ENCODE measurements around the gene RNF144A. TPM values are rescaled to one million over a fixed set of nuclear protein-coding genes. Genes with fewer than 3 reads are reported as not detected.
A peak's percentile ranks its signal among the peaks of the same experiment; 100 is the strongest.

Gene RNF144A
- total and polyA plus RNA-seq, 10 donors, result 3.8 to 86.6 (median 50.9) TPM

GRCh38 chr2:7052404-7052803 is 135.2 kb downstream of the RNF144A start:
- Histone ChIP-seq H3K4me1 (peaks cover under 1 to 47% (median 16%) of the 10 kb centered on the region in 6 donors), H3K4me3 (no peak overlapping the region), H3K27me3 (replicated peaks in 1 of 7) (peaks cover 0 to 12% (median 0%) of the 10 kb centered on the region in 7 donors), H3K36me3 (peaks cover 0 to 15% (median 0%) of the 10 kb centered on the region in 6 donors), H3K9me3 (peaks cover 0 to 6% (median 0%) of the 10 kb centered on the region in 8 donors), H3K27ac (no peak overlapping the region)
- TF ChIP-seq CTCF (IDR thresholded peaks at IDR 0.05 in 8 of 11, conservative IDR thresholded peaks at IDR 0.05 in 3 of 11), result no peak
- no peak for TF ChIP-seq POLR2A (IDR thresholded peaks at IDR 0.05)
- TF ChIP-seq POLR2AphosphoS5 (IDR thresholded peaks at IDR 0.05), result no peak
- intact Hi-C loops (cut with DNase I; ENCODE audit: low total_unique reads), result no loop called here
- DNase-seq, result peak; percentile 82
- 48 to 74% (median 64%) methylated on average over 3 of the region's 3 CpGs for WGBS, 5 donors

- TF ChIP-seq POLR2AphosphoS5 (IDR thresholded peaks at IDR 0.05), result peak in 1 of 3 donors; percentile 9
- no peak for TF ChIP-seq CTCF (IDR thresholded peaks at IDR 0.05 in 8 of 11, conservative IDR thresholded peaks at IDR 0.05 in 3 of 11)
- intact Hi-C loops (cut with DNase I; ENCODE audit: low total_unique reads), result no loop called here
- H3K4me3 ChIP-seq, result no peak overlapping the region
- peak; percentile 78 for DNase-seq
- WGBS, 5 donors, result 81 to 94% (median 84%) methylated on average over 6 of the region's 6 CpGs
- H3K9me3 ChIP-seq, result peaks cover 0 to 6% (median 0%) of the 10 kb centered on the region in 8 donors
- H3K27ac ChIP-seq, result no peak overlapping the region
- peaks cover 0 to 2% (median 0%) of the 10 kb centered on the region in 7 donors for H3K27me3 ChIP-seq (replicated peaks in 1 of 7)
- peaks cover 5 to 60% (median 29%) of the 10 kb centered on the region in 6 donors for H3K4me1 ChIP-seq
- H3K36me3 ChIP-seq, result peaks cover 0 to 3% (median 0%) of the 10 kb centered on the region in 6 donors
Observed at GRCh38 chr2:7053650-7054265, 136.5 kb downstream of the RNF144A start.

GRCh38 chr2:7057865-7058400 is 140.7 kb downstream of the RNF144A start:
- Histone ChIP-seq H3K4me3 (peak overlapping the region in 1 of 8 donors; percentile 26), H3K9me3 (peaks cover 0 to 5% (median 0%) of the 10 kb centered on the region in 8 donors), H3K4me1 (peaks cover 15 to 68% (median 33%) of the 10 kb centered on the region in 6 donors), H3K36me3 (peaks cover 0 to 3% (median 0%) of the 10 kb centered on the region in 6 donors), H3K27me3 (replicated peaks in 1 of 7) (no peaks in the 10 kb centered on the region), H3K27ac (peak overlapping the region in 7 of 8 donors; percentile 22 to 82 (median 37))
- intact Hi-C loops (cut with DNase I; ENCODE audit: low total_unique reads), result no loop called here
- 9 to 37% (median 24%) methylated on average over 4 of the region's 4 CpGs for WGBS, 5 donors
- no peak for DNase-seq
- no peak for TF ChIP-seq POLR2AphosphoS5 (IDR thresholded peaks at IDR 0.05)
- TF ChIP-seq POLR2A (IDR thresholded peaks at IDR 0.05), result no peak
- TF ChIP-seq CTCF (IDR thresholded peaks at IDR 0.05 in 8 of 11, conservative IDR thresholded peaks at IDR 0.05 in 3 of 11), result no peak

GRCh38 chr2:7060156-7060555 is 142.9 kb downstream of the RNF144A start:
- Histone ChIP-seq H3K4me1 (peaks cover 15 to 54% (median 33%) of the 10 kb centered on the region in 6 donors), H3K36me3 (peaks cover 0 to 7% (median 0%) of the 10 kb centered on the region in 6 donors), H3K27me3 (replicated peaks in 1 of 7) (no peaks in the 10 kb centered on the region), H3K27ac (peak overlapping the region in 4 of 8 donors; percentile 49 to 82 (median 74)), H3K9me3 (peaks cover 0 to 21% (median 11%) of the 10 kb centered on the region in 8 donors), H3K4me3 (no peak overlapping the region)
- DNase-seq, result no peak
- 39 to 89% (median 79%) methylated on average over 2 of the region's 2 CpGs for WGBS, 5 donors
- no peak for TF ChIP-seq CTCF (IDR thresholded peaks at IDR 0.05 in 8 of 11, conservative IDR thresholded peaks at IDR 0.05 in 3 of 11)
- TF ChIP-seq POLR2AphosphoS5 (IDR thresholded peaks at IDR 0.05), result no peak
- TF ChIP-seq POLR2A (IDR thresholded peaks at IDR 0.05), result no peak
- intact Hi-C loops (cut with DNase I; ENCODE audit: low total_unique reads), result no loop called here
